ENCODE measurements around the gene AKAIN1. TPM values are rescaled to one million over a fixed set of nuclear protein-coding genes. Genes with fewer than 3 reads are reported as not detected.

The AKAIN1 gene
- total and polyA plus RNA-seq, 8 donors, result 3.2 TPM; not detected in 7

- Histone ChIP-seq H3K27ac (no peak overlapping the region), H3K4me3 (no peak overlapping the region), H3K9me3 (no peaks in the 10 kb centered on the region), H3K36me3 (no peaks in the 10 kb centered on the region), H3K27me3 (no peaks in the 10 kb centered on the region), H3K4me1 (no peaks in the 10 kb centered on the region)
- 86 to 89% (median 87%) methylated on average over 1 of the region's 1 CpG for WGBS, 5 donors
- intact Hi-C loops (cut with DNase I; ENCODE audit: low total_unique reads), result no loop called here
- DNase-seq, result no peak
- no peak for TF ChIP-seq EP300 (IDR thresholded peaks at IDR 0.05)
- no peak for TF ChIP-seq POLR2AphosphoS5 (IDR thresholded peaks at IDR 0.05)
- no peak for TF ChIP-seq CTCF (IDR thresholded peaks at IDR 0.05)
Measured at GRCh38 chr18:5178519-5178918, 18.5 kb downstream of the AKAIN1 start.

GRCh38 chr18:5175378-5175777, 21.7 kb downstream of the AKAIN1 start:
- Histone ChIP-seq H3K27ac (no peak overlapping the region), H3K9me3 (peaks cover 0 to 11% (median 3%) of the 10 kb centered on the region in 4 donors), H3K4me3 (no peak overlapping the region), H3K27me3 (no peaks in the 10 kb centered on the region), H3K36me3 (no peaks in the 10 kb centered on the region), H3K4me1 (no peaks in the 10 kb centered on the region)
- no peak for DNase-seq
- WGBS, 5 donors, result 66 to 72% (median 67%) methylated on average over 5 of the region's 5 CpGs
- TF ChIP-seq EP300 (IDR thresholded peaks at IDR 0.05), result no peak
- no peak for TF ChIP-seq CTCF (IDR thresholded peaks at IDR 0.05)
- TF ChIP-seq POLR2AphosphoS5 (IDR thresholded peaks at IDR 0.05), result no peak
- TF ChIP-seq POLR2A (IDR thresholded peaks at IDR 0.05), result no peak
- intact Hi-C loops (cut with DNase I; ENCODE audit: low total_unique reads), result no loop called here

DNA sequence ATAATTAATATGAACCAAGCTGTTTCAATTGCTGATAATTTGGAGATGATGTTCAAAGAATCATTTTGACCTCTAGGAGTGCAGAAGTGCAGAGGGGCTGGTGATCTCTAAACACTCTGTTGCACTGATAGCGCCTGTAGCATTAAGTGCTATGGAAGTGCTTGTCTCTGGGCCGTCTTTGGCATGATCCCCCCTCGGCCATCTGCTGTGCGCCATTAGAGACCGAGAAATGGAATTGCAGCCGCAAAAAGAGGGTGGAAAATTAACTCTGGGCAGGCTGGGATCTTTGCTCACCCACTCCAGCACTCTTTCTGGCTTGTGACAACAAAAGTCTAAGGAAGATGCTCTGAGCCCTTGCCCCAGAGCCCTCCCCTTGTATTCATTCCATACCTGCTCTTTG, 23.4 kb downstream of the AKAIN1 start:
- WGBS, 5 donors, result 70 to 90% (median 85%) methylated on average over 6 of the region's 6 CpGs
- TF ChIP-seq POLR2A (IDR thresholded peaks at IDR 0.05) (no peak), POLR2AphosphoS5 (IDR thresholded peaks at IDR 0.05) (no peak), CTCF (IDR thresholded peaks at IDR 0.05) (no peak), EP300 (IDR thresholded peaks at IDR 0.05) (no peak)
- peaks cover 0 to 11% (median 3%) of the 10 kb centered on the region in 4 donors for H3K9me3 ChIP-seq
- H3K36me3 ChIP-seq, result no peaks in the 10 kb centered on the region
- H3K4me1 ChIP-seq, result no peaks in the 10 kb centered on the region
- H3K4me3 ChIP-seq, result no peak overlapping the region
- intact Hi-C loops (cut with DNase I; ENCODE audit: low total_unique reads), result no loop called here
- no peak for DNase-seq
- no peaks in the 10 kb centered on the region for H3K27me3 ChIP-seq
- no peak overlapping the region for H3K27ac ChIP-seq

GRCh38 chr18:5173236-5173635, 23.8 kb downstream of the AKAIN1 start:
- TF ChIP-seq EP300 (IDR thresholded peaks at IDR 0.05), result no peak
- Histone ChIP-seq H3K9me3 (peaks cover 0 to 11% (median 3%) of the 10 kb centered on the region in 4 donors), H3K27ac (no peak overlapping the region), H3K36me3 (no peaks in the 10 kb centered on the region), H3K4me3 (no peak overlapping the region), H3K4me1 (no peaks in the 10 kb centered on the region), H3K27me3 (no peaks in the 10 kb centered on the region)
- 74 to 93% (median 79%) methylated on average over 2 of the region's 2 CpGs for whole genome bisulfite sequencing, 5 donors
- intact Hi-C loops (cut with DNase I; ENCODE audit: low total_unique reads), result no loop called here
- DNase-seq, result no peak

DNA sequence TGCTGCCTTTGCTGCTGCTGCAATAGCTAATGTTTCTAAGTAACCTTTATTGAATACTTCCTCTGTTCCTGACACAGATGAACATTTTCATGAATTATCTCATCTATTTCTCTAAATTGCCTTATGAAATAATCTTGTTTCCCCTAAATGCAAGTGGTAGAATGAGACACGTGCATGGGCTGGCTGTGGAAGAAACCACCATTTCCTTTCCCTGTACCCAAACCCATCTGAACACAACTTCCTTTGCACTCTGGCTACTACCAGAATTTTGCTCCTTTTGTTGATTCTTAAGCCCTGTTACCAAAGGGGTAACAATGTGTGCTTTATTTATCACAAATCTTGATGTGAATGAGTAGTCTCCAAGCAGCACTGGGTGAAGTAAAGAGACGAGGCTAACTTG, 29.2 kb downstream of the AKAIN1 start:
- intact Hi-C loops (cut with DNase I; ENCODE audit: low total_unique reads), result no loop called here
- 23 to 43% (median 34%) methylated on average over 2 of the region's 2 CpGs for WGBS, 5 donors
- Histone ChIP-seq H3K9me3 (peaks cover 0 to 11% (median 3%) of the 10 kb centered on the region in 4 donors), H3K4me3 (no peak overlapping the region), H3K27ac (no peak overlapping the region), H3K27me3 (no peaks in the 10 kb centered on the region), H3K4me1 (no peaks in the 10 kb centered on the region), H3K36me3 (no peaks in the 10 kb centered on the region)
- DNase-seq, result no peak
- TF ChIP-seq POLR2AphosphoS5 (IDR thresholded peaks at IDR 0.05), result no peak
- no peak for TF ChIP-seq EP300 (IDR thresholded peaks at IDR 0.05)
- TF ChIP-seq POLR2A (IDR thresholded peaks at IDR 0.05), result no peak
- no peak for TF ChIP-seq CTCF (IDR thresholded peaks at IDR 0.05)

Data from stomach (tissue), 9 donors.